Inflammatory macrophage treated with lipopolysaccharide for 1 hour (primary cell): ENCODE results near the gene LEUTX.
"Not testable (repeated sequence)": the region's sequence is repeated elsewhere in the genome, so short reads cannot be mapped to it uniquely, and the experiment has no call there.

ENCODE experiments used
- DNase-seq, 2 donors: peaks; one replicate each; pipeline ENCODE4 v3.0.0-alpha.2; 2020 to 2022

LEUTX gene, protein sequence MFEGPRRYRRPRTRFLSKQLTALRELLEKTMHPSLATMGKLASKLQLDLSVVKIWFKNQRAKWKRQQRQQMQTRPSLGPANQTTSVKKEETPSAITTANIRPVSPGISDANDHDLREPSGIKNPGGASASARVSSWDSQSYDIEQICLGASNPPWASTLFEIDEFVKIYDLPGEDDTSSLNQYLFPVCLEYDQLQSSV

DNA sequence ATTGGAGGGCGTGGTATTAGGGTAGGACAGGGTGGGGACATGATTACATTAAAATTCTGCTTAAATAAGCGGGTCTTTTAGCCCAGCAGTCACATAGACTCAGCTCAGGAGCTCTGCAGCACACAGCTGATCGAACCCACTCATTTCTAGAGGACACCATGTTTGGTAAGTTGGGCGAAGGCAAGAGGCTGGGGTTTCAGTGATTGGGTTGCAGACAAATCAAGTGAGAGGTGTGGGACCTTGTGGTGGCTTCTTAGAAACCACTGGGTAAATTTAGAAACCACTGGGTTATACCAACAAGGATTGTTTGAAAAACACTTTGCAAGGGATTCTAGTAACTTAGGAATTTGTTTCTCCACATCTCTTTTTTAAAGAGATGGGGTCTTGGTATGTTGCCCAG lies at the start of gene LEUTX:
TSS of gene LEUTX (plus strand) at position 92 of the 400 bp plus-strand sequence. CDS start at position 159, 67 bp downstream.
- no peak for DNase-seq

DNA sequence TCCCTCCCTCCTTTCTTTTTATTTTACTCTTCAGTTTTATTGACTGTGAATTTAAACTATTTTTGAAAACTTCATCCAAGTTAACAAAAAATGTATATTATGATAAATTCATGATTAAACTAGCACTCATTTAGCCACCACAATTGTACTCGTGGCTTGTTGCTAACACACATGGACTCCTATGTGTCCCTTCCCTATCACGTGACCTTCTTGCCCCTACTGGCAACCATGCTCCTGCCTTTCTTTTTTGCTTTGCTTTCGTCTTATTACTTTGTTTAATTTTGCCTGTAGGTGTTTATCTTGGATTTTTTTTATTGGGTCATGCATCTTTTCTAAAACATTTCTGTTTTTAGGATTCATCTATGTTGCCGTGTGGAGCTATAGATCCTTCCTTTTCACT lies 49.1 kb upstream of the LEUTX start:
- DNase-seq, result no peak

DNA sequence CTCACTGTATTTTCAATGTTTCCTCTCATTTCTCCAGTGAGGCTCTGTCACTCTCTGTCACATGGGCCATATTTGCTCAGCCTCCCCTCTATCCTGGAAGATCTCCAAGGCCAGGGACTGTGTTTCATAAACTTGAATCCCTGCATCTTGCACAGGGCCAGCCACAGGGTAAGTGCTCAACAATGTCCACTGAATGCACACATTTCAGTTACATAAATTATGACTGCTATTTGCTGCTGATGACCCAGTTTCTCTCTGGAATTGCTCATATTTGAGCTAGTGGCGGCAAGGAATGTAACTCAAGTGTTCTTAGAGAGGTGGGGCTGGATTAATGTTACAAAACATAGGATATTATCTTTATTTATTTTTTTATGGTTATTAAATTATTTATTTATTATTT lies 47.0 kb upstream of the LEUTX start:
- no peak for DNase-seq

DNA sequence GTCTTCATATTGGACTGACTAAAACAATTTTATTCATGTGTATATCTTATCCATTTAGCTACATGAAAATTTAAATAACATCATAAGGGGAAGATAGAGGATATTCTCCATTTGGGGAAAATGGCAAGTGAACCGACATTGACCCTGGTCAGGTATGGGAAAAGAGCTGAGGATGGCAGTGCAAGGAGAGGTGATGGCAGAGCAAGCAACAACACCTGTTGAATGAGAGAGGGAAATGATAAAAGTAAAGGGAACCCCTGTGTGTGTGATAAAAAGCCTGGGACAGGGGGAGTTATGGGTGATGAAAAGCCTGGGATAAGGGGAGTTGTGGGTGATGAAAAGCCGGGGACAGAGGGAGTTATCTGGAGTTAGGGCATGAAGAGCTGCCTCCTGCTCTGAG lies 44.8 kb upstream of the LEUTX start:
- no peak for DNase-seq

DNA sequence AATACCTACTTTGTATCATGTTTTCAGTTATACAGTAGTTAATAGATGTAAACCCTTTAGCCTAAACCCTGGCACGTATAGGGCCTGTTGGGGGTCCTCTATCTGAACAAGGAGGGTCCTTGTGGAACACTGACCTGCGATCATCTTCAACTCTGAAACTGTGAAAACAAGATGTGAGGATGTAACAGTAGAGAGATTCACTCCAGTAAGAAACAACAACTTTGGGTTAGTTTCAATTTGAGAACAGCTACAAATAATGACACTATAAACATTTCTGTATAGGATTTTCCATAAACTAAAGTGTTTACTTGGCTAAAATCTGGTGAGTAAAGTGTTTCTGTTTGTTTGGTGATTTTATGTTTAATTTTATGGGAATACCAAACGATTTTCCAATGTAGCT lies 43.0 kb upstream of the LEUTX start:
- no peak for DNase-seq

DNA sequence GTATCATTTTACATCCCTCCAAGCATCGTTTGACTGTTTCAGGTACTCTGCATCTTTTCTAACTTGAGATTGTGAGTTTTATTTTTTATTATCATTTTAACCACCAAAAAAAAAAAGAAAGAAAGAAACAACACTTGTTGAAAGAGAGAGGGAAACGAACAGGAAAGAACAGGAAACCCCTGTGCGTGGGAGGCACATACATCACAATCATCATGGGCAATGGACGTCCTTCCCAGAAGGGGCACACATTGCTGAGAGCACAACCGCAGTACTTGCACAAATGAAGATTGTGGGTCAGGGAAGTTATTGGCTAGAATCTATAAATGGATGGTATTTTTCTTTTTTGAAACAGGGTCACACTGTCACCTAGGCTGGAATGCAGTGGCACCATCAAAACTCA lies 42.6 kb upstream of the LEUTX start:
- no peak for DNase-seq

DNA sequence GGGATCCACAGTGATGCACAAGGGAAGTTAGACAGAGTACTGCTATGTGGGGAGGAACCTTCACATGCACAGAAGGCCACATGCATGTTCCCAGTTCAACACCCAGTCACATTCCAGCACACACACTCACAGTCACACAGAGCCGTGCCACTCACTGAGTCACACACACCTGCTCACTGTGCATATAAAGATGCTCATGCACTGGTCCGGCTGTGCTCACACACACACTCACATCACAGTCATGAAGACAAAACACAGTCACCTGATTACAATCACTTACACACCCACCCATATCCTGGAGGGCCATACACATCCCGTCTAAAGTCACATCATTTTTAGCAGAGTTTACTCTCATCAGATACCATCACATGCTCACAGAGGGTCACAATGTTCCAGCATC lies 41.3 kb upstream of the LEUTX start:
- DNase-seq, result no peak

DNA sequence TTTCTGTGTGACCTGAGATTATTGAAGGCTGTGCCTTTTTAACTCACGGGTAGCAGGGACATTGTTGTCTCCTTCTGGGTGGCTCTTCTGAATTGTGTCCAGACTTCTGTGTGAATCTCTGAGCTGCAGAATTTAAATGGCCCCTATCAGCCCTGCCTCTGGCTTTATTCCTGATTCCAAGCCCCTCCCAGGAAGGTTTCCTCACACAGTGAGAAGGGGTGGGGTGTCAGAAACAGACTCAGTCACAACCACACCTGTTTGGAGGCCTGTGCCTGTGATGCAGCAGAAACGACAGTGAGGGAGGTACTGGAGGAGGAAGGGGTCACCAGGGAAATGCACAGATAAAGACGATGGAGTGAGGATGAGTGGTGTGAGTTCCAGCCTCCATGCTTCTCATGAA lies 40.8 kb upstream of the LEUTX start, which contains the start of gene CLC:
TSS of gene CLC (minus strand) at position 139 of the 400 bp plus-strand sequence. CDS start at position 62, 77 bp downstream.
- no peak for DNase-seq

DNA sequence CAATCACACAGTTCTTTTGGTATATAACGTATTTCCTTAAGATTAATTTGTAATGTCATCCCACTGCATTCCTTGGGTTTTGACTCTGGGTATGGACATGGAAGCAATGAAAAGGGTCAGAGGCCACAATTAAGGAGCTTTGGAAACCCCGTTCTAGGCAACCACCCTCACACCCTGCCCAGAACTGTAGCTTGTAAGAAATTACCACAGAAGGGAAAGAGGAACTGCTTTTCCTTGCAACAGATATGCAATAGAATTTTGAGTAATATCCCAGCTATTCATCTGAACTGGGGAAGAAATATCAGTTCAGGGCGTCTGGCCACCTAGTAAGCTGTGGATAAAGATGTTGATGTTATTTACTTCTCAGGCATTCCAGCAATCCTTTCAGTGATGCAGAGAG lies 39.8 kb upstream of the LEUTX start:
- peak; percentile 80 to 82 for DNase-seq

DNA sequence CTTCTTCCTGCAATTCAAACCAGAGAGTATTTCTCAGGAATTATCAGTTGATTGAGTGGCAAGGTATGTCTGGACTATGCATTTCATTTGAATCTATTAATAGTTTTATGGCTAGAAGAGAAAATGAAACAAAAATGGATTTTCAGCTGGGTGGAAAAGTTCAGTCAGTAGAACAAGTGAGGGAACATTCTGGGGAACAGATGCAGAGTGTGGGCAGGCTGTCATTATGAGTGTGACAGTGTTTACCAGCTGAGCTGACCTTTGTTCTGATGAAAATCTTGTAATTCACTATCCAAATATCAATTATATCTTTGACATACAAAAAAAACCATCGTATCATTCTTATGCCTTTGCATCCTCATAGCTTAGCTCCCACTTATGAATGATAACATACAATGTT lies 38.3 kb upstream of the LEUTX start:
- DNase-seq, result peak in 1 of 2 donors; percentile 3

DNA sequence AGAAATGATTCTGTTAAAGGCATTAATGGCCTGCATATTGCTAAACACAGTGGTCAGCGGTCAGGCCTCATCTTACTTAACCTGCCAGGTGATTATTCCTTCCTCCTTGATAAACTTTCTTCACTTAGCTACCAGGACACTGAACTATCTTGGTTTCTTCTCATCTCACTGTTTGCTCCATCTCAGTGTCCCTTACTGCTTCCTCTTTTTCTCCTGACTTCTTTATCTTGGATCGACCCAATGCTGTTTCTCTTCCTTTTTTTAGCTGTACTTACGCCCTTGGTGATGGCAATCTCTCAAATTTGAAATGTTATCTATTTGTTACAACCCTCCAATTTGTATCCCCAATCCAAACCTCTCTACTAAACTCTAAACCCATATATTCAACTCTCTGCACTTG lies 33.0 kb upstream of the LEUTX start:
- DNase-seq, result peak in 1 of 2 donors; percentile 27

DNA sequence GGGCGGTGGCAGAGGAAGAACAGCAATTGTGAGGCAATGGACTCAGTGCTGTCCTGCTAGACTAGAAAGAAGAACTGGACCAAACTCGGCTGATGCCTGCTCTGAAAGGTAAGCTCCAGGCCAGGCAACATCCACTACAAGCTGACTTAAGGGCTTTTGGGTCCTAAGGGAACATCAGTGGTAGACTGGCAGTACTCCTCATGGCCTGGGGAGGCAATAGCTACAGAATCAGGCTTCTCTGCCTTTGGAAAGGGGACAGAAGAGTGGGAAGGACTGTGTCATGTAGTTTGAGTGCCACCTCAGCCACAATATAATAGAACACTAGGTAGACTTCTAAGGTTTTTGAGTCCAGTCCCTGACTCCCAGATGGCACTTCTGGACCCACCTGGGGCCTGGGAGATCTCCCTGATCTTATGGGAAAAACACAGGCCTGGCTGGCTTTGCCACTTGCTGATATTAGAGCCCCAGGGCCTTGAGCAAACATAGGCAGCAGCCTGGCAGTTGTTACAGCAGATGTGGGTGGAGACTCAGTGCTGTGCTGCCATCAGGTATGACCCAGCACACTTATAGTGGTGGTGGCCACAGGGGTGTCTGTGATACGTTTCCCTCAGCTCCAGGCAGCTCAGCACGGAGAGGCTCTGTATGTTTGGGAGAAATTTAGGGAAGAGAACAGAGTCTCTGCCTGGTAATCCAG lies 31.7 kb upstream of the LEUTX start:
- DNase-seq, result no peak

DNA sequence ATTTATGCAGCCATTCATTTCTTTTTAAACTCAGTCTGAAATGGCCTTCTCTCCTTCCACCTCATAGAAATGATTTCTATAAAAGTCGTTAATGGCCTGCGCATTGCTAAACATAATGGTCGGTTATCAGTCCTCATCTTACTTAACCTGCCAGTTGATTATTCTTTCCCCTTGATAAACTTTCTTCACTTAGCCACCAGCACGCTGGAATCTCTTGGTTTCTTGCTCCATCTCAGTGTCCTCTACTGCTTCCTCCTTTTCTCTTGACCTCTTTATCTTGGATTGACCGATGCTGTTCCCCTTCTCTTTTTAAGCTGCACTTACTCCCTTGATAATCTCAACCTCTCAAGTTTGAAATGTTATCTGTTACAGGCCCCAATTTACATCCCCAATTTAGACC lies 28.7 kb upstream of the LEUTX start:
- no peak for DNase-seq

DNA sequence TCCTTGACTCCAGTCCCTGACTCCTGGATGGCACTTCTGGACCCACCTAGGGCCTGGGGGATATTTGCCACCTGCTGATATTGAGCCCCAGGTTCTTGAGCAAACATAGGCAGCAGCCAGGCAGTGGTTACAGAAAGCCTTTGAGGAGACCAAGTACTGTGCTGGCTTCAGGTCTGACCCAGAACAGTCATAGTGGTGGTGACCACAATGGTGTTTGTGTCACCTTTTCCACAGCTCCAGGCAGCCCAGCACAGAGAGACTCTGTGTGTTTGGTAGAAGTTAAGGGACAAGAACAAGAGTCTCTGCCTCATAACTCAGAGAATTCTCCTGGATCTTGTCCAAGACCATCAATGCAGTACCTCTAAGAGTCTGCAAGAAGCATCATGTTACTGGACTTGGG lies 26.3 kb upstream of the LEUTX start:
- no peak for DNase-seq

DNA sequence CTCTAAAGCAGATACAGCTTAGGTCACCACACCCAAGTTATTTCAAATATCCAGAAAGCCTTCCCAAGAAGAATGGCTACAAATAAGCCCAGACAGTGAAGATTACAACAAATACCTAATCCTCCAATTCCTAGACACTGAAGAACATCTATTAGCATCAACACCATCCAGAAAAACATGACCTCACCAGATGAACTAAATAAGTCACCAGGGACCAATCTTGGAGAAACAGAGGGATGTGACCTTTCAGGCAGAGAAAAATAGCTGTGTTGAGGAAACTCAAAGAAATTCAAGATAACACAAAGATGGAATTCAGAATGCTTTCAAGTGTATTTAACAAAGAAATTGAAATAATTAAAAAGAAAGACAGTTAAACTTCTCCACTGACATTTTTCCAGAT lies 25.9 kb upstream of the LEUTX start:
- no peak for DNase-seq

DNA sequence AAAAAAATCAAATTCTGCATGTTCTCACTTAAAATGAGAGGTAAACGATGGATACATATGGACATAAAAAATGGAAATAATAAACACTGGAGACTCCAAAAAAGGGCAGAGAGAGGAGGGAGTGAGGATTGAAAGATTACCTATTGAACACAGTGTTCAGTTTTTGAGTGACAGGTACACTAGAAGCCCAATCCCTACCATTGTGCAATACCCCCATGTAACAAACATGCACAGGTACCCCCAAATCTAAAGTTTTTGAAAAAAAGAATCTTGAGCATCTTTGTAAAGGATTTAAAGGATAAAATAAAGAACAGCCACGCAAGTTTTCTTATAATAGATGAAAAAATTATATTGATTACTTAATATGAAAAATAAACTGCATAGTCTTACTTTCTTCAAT lies 24.1 kb upstream of the LEUTX start:
- no peak for DNase-seq

DNA sequence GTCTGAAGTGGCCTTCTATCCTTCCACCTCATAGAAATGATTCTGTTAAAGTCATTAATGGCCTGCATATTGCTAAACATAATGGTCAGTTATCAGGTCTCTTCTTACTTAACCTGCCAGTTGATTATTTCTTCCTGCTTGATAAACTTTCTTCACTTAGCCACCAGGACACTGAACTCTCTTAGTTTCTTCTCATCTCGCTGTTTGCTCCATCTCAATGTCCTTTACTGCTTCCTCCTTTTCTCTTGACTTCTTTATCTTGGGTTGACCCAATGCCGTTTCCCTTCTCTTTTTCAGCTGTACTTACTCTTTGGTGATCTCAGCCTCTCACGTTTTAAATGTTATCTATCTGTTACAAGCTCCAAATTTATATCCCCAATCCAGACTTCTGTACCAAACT lies 23.7 kb upstream of the LEUTX start:
- DNase-seq, result no peak

DNA sequence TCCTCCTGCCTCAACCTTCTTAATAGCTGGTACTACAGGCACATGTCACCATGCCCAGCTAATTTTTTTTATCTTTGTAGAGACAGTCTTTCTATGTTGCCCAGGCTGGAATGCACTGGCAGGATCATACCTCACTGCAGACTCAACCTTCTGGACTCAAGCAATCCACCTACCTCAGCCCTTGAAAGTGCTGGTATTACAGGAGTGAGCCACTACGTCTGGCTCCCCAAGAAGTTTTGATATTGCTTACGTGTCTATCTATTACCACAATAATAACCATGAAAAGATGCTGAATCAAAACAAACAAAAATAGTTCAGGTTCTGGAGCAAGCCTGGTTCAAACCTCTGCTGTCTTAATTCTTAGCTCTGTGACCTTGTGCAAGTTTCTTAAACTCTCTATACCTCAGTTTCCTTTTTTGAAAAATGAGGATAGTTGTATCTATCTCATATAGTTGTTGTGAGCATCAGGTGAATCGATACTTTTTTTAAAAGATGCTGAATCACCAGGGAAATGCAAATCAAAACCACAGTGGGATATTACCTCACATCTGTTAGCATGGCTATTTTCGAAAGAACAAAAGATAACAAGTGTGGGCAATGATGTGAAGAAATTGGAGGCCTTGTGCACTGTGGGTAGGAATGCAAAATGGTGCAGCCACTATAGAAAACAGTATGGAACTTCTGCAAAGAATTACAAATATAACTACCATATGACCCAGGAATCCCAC lies 19.0 kb upstream of the LEUTX start:
- DNase-seq, result no peak

DNA sequence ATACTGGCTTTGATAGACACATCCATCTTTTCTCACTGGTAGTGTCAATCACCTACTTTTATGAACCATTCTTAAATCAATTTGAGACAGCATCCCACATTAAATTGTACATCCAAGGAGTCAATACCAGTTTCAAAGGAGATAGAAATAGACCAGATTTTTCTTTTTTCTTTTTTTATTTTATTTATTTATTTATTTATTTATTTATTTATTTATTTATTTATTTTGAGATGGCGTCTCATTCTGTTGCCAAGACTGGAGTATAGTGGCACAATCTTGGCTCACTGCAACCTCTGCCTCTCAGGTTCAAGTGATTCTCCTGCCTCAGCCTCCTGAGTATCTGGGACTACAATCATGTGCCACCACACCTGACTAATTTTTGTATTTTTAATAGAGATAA lies 16.8 kb upstream of the LEUTX start:
- DNase-seq, result not testable (repeated sequence)

DNA sequence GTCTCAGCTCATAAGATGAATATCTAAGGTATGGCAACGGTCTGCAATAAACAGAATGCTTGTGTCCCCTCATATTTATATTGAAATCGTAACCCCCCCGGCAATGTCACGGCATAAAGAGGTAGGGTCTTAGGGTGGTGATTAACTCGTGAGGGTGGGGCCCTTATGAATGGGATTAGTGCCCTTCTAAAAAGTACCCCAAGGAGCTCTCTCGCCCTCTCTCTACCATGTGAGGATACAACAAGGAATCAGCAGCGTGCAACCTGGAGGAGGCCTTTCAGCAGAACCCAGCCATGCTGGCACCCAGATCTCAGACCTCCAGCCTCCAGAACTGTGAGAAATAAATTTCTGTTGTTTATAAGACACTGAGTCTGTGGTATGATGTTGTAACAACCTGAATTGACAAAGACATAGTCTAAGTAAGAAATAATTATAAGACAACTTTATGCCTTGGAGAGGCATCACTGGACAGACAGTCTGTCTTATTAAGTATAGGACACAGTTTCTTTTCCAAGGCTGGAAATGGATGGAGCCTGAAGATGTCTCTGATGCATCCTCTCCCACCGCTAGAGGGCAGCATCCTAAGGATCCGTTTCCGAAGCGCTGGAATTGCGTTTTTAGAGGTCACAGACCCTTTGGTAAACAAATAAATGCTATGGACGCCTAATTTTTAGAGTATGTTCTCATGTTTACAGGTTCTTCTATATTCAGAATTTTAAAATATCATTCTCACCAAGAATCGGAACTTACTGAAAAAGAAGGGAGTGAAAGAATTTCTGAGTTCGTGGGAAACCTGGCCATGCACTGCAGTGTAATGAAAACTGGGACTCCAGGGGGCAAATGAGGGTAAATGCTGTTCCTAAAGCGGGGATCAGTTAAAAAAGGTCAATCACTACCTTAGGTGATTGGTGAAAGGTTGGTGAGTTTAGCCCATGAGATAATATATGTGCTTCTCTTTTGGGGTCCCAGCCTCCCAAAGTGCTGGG lies 13.3 kb upstream of the LEUTX start:
- peak; percentile 18 to 76 for DNase-seq

DNA sequence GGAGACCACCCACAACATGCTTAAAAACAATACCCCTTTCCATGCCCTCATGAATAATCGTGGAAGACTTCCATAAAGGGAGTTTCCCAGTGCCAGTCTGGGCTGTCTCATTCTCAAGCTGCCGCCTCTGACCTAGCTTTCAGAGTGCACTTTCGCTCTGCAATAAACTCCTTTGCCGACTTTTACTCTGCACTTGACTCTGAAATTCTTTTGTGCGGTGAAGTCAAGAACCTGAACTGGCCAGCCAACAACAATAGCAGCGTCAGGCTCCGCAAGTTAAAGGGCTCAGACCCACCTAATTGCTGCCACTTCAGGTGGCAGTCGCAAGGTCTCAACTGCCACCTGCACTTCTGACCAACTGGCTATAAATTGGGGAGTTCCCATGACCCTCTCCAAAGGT lies 10.3 kb upstream of the LEUTX start:
- DNase-seq, result no peak

DNA sequence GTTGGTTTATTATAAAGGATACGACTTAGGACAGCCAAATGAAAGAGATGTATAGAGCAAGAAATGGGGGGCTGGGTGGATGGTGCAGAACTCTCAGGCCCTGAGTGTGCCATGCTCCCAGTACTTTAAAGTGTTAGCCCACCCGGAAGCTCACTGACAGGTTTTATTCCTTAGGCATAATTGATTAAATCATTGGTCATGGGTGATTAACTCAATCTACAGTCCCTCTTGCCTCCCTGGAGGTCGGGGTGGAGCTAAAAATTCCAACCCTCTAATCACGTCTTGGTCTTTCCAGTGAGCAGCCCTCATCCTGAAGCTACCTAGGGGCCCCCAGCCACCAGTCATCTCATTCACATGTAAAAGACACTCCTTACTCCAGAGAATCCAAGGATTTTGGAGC lies 9.9 kb upstream of the LEUTX start:
- no peak for DNase-seq

DNA sequence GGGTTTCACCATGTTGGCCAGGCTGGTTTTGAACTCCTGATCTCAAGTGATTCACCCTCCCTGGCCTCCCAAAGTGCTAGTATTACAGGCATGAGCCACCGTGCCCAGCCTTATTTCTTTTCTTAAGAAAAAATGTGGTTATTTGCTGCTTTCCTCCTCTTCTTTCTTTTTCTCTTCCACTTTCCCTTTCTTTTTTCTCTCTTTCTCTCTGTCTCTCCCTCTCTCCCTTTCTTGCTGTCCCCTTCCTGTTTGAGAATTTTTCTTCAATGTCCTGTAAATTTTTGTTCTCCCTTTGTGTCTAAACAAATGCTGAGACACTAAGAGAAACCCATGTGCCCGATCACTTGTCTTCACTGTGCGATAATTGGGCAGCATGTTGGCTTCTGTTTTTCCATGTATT lies 2.2 kb downstream of the LEUTX start:
- DNase-seq, result no peak
